ENCODE results near the gene VAPB.
A peak's percentile ranks its signal among the peaks of the same experiment; 100 is the strongest.
"Not testable (repeated sequence)": the region's sequence is repeated elsewhere in the genome, so short reads cannot be mapped to it uniquely, and the experiment has no call there.

The VAPB gene

DNA sequence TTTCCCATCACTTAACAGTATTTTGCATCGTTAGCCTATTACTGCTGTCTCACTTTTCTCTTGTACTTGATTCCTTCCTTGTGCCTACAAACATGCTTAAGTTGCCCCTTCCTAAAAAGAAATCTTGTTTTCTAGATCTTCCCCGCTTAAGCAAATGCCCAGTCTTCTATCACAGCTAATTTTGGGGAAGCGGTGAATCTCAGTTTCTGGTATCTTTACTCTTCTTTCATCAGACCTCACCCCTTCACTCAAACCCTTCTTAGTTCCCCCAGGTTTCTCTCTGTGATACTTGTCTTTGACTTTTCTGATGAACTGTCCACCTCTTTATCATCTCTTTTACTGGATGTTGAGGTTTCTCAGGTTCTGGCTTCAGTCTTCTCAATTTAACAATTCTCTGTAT, 14.2 kb downstream of the VAPB start:
- peak; percentile 38 for DNase-seq (ENCODE audit: low read depth)
- H3K4me3 ChIP-seq (ENCODE audit: low read depth, low read length) = peak overlapping the region; percentile 29
- TF ChIP-seq, protein P1, sequence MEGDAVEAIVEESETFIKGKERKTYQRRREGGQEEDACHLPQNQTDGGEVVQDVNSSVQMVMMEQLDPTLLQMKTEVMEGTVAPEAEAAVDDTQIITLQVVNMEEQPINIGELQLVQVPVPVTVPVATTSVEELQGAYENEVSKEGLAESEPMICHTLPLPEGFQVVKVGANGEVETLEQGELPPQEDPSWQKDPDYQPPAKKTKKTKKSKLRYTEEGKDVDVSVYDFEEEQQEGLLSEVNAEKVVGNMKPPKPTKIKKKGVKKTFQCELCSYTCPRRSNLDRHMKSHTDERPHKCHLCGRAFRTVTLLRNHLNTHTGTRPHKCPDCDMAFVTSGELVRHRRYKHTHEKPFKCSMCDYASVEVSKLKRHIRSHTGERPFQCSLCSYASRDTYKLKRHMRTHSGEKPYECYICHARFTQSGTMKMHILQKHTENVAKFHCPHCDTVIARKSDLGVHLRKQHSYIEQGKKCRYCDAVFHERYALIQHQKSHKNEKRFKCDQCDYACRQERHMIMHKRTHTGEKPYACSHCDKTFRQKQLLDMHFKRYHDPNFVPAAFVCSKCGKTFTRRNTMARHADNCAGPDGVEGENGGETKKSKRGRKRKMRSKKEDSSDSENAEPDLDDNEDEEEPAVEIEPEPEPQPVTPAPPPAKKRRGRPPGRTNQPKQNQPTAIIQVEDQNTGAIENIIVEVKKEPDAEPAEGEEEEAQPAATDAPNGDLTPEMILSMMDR (IDR thresholded peaks at IDR 0.05; ENCODE audit: insufficient read depth, low read depth, low read length, missing control alignments) = no peak

DNA sequence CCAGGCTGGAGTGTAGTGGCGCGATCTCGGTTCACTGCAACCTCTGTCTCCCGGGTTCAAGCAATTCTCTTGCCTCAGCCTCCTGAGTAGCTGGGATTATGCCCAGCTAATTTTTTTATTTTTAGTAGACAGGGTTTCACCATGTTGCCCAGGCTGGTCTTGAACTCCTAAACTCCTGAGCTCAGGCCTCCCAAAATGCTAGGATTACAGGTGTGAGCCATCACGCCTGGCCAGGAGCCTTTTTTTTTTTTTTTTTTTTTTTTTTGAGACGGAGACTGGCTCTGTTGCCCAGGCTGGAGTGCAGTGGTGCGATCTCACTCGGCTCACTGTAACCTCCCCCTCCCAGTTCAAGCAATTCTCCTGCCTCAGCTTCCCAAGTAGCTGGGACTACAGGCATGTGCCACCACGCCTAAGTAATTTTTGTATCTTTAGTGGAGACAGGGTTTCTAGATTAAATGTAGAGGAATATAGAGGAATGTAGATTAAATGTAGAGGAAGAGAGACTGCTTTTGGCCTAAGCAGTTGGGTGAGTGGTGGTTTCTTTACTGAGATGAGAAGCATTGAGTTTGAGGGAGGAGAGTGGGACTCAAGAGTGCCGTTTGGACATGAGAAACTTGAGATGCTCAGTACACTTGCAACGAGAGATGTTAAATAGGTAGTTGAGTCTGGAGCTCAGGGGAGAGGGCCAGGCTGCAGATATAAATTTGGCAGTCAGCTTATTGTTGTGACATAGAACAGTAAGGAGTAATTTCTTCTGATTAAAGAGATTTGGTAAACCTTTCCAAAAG, 16.7 kb downstream of the VAPB start:
- TF ChIP-seq, protein P1 (IDR thresholded peaks at IDR 0.05; ENCODE audit: insufficient read depth, low read depth, low read length, missing control alignments) = no peak
- no peak overlapping the region for H3K4me3 ChIP-seq (ENCODE audit: low read depth, low read length)
- no peak for DNase-seq (ENCODE audit: low read depth)

DNA sequence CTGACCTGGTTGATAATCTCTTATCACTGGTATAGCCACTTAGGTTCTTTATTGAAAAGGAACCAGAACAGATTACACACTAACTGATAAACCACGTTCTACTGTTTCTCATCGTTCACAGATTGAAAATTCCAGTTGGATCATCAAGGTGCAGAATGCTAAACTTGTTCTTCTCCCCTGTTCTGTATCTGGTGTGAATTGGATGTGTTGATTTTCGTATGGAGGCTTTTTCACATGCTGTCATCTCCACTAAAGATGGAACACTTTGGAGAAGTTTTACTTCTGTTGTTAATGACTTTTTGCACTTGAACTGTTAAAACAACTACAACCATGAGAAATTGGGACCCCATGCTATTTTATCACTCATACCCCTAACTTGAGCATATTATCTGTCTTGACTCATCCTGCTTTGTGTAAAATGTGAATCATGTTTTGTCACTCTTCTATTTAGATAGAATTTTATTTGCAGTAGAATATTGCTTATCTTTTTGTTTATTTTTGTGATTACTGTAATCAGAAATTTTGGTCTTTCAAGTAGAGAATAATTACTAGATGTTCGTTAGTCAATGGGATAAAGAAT, 17.5 kb downstream of the VAPB start:
- TF ChIP-seq, protein P1 (IDR thresholded peaks at IDR 0.05; ENCODE audit: insufficient read depth, low read depth, low read length, missing control alignments) = no peak
- DNase-seq (ENCODE audit: low read depth) = no peak
- no peak overlapping the region for H3K4me3 ChIP-seq (ENCODE audit: low read depth, low read length)

DNA sequence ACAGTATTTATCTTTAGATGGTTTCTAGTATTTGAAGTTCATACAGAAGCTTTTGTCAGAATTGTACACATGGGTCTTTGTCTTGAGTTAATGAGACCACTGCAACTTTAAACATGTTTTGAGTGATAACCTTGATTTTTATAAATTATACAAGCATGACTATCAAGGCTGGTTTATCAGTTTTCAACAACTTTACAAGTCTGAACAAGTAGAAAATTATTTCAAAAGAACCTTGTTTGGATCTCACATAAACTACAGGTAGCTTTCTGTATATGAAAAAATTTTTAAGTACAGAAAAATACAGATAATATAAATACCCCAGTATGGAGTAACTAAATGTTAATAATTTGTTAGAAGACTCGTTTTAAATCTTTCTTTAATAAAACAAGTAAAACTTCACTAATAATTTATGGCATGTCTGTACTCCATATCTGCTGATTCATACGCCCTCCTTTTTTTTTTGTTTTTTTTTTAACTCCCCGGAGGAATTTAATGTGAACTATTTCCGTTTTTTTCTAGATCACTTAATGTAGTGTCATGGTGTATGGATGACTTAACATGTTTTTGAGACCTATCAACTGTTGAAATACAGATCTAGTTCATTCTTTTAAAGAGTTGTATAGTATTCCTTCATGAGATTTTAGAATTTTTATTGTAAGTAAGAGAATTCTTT, 18.3 kb downstream of the VAPB start:
- H3K4me3 ChIP-seq (ENCODE audit: low read depth, low read length) = no peak overlapping the region
- TF ChIP-seq, protein P1 (IDR thresholded peaks at IDR 0.05; ENCODE audit: insufficient read depth, low read depth, low read length, missing control alignments) = no peak
- no peak for DNase-seq (ENCODE audit: low read depth)

DNA sequence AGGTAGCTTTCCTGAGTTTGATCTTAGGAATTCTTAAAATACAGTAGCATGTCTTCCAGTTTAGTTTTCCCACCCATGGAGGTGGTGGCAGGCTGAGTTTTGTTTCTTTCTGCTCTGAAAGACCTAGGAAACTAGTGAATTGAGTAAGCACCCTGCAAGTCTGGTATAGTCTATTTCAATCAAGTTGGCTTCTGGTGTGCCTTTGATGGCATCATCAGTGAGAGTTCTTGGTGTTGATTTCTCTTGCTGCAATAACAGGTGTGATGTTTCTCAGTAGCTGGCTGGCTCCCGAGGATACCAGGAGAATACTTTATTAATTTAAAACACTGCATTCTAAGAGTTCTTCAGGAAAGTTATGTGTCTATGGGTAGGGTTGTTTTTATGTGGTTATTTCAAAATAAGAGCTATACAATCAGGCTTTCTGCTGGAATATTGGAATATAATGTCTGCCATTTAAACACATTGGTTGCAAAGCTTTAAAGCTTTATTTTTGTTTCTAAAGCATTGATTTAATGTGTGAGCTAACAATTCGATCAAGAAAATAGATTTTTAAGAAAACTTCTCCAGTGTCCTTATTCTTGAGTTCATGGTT, 19.0 kb downstream of the VAPB start:
- H3K4me3 ChIP-seq (ENCODE audit: low read depth, low read length) = no peak overlapping the region
- DNase-seq (ENCODE audit: low read depth) = peak; percentile 74
- TF ChIP-seq, protein P1 (IDR thresholded peaks at IDR 0.05; ENCODE audit: insufficient read depth, low read depth, low read length, missing control alignments) = no peak

DNA sequence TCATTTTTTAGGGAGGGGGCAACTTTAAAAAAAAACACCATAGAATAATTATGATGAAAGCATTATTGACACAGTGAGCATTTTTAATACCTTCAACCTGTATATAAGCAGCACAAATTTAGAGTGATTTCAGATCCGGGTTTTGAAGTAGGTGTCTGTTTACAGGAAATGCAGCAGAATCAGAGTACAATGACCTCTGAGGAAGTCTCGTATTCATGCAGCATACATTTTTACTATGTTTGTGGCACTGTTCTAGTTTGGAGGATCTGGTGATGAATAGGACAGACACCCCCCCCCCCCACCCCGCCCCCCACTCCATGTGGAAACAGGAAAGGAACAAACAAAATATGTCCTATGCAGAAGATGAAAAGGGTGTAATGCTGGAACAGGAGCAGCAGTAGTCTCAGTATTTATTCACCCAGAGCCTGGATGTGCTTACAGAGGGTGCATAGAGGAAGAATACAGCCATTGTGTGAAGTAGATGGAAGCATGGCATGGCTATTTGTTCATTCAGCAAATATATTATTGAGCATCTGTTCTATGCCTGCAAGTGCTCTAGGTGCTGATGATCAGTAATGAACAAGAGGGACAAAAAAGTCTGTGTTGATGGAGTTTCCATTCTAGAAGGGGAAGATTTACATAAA, 19.7 kb downstream of the VAPB start:
- peak; percentile 61 for DNase-seq (ENCODE audit: low read depth)
- TF ChIP-seq, protein P1 (IDR thresholded peaks at IDR 0.05; ENCODE audit: insufficient read depth, low read depth, low read length, missing control alignments) = no peak
- no peak overlapping the region for H3K4me3 ChIP-seq (ENCODE audit: low read depth, low read length)

DNA sequence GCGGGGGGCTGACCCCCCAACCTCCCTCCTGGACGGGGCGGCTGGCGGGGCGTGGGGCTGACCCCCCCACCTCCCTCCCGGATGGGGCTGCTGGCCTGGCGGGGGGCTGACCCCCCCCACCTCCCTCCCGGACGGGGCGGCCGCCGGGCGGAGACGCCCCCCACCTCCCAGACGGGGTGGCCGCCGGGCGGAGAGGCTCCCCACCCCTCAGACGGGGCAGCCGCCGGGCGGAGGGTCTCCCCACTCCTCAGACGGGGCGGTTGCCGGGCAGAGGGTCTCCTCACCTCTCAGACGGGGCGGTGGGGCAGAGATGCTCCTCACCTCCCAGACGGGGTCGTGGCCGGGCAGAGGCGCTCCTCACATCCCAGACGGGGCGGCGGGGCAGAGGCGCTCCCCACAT, 25.2 kb downstream of the VAPB start:
- H3K4me3 ChIP-seq (ENCODE audit: low read depth, low read length); DNase-seq (ENCODE audit: low read depth): not testable (repeated sequence)

DNA sequence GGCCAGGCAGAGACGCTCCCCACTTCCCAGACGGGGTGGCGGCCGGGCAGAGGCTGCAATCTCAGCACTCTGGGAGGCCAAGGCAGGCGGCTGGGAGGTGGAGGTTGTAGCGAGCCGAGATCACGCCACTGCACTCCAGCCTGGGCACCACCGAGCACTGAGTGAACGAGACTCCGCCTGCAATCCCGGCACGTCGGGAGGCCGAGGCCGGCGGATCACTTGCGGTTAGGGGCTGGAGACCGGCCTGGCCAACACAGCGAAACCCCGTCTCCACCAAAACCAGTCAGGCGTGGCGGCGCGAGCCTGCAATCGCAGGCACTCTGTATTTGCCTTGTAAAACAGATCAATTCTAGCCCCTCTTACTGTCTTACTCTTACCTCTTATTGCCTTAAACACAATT, 25.8 kb downstream of the VAPB start:
- H3K4me3 ChIP-seq (ENCODE audit: low read depth, low read length); DNase-seq (ENCODE audit: low read depth): not testable (repeated sequence)
